ENCODE measurements around the gene PRPSAP1. TPM values are rescaled to one million over a fixed set of nuclear protein-coding genes. Genes with fewer than 3 reads are reported as not detected.

PRPSAP1 gene
- total and polyA plus RNA-seq, 2 of the 8 experiments (the other 6 are each of a cell fraction or from before 2014, with no cell fraction given) = 32.0 to 54.2 TPM

DNA sequence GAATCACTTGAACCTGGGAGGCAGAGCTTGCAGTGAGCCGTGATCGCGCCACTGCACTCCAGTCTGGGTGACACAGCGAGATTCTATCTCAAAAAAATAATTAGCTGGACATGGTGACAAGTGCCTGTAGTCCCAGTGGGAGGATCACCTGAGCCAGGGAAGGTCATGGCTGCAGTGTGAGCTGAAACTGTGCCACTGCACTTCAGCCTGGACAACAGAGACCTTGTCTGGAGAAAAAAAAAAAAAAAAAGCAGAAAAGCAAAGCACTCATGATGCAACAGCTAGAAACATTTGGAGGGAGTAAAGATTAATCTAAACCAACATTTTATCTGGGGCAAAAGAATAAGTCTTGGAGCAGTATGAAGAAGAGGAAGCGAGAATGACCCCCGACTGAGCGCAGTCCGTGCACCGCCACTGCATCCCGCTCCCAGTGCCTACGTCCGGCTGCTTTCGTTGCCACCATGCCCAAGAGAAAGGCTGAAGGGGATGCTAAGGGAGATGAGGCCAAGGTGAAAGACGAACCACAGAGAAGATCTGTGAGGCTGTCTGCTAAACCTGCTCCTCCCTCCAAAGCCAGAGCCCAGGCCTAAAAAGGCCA, 8.2 kb downstream of the PRPSAP1 start:
- Histone ChIP-seq H3K56ac (replicated peaks; ENCODE audit: insufficient read length, low read depth, low read length) (no peak overlapping the region), H2BK20ac (ENCODE audit: low read length) (no peak overlapping the region), H2BK120ac (replicated peaks; ENCODE audit: low read depth, low read length) (no peak overlapping the region), H3K14ac (ENCODE audit: insufficient read length) (no peak overlapping the region), H3K4me1 (replicated peaks in 1 of 4; ENCODE audit: control insufficient read depth in 3 of 4, insufficient read depth in 4 of 4, low read length in 3 of 4) (no peaks in the 10 kb centered on the region), H4K8ac (ENCODE audit: extremely low read depth, insufficient read depth, low read length) (no peak overlapping the region), H2BK12ac (ENCODE audit: low read depth, low read length) (no peak overlapping the region), H3K9me3 (ENCODE audit: insufficient read depth in 2 of 2, low read depth in 1 of 2, low read length in 1 of 2) (no peaks in the 10 kb centered on the region), H3K23me2 (ENCODE audit: low read depth, low read length) (no peaks in the 10 kb centered on the region), H3K79me1 (ENCODE audit: low read depth, low read length) (no peaks in the 10 kb centered on the region), H3K27me3 (replicated peaks in 1 of 4; ENCODE audit: control insufficient read depth in 3 of 4, extremely low read depth in 1 of 4, insufficient read depth in 3 of 4, low read length in 3 of 4) (no peaks in the 10 kb centered on the region), H2AFZ (ENCODE audit: low read length) (no peak overlapping the region), H4K20me1 (replicated peaks in 1 of 2; ENCODE audit: control insufficient read depth in 1 of 2, insufficient read depth in 2 of 2, low read length in 2 of 2) (peaks cover 0 to 2% of the 10 kb centered on the region in 2 experiments), H3K36me3 (ENCODE audit: control insufficient read depth in 2 of 4, insufficient read depth in 4 of 4, low read length in 3 of 4) (peaks cover 4 to 24% (median 9%) of the 10 kb centered on the region in 4 experiments; a peak in 5 of 8 replicates), H2BK15ac (ENCODE audit: low read length) (no peak overlapping the region), H3K9ac (replicated peaks in 1 of 4; ENCODE audit: extremely low read depth in 1 of 4, low read depth in 3 of 4, low read length in 3 of 4) (no peak overlapping the region), H3K79me2 (ENCODE audit: control insufficient read depth in 1 of 2, insufficient read depth in 2 of 2, low read length in 2 of 2) (peaks cover 0 to 3% of the 10 kb centered on the region in 2 experiments; a peak in 1 of 4 replicates), H2BK5ac (ENCODE audit: low read depth, low read length) (no peak overlapping the region), H4K5ac (ENCODE audit: insufficient read length, low read depth, low read length) (no peak overlapping the region), H3K4me3 (ENCODE audit: extremely low read depth in 1 of 4, insufficient read depth in 2 of 4, low read depth in 3 of 4, low read length in 4 of 4) (no peak overlapping the region), H3K4me2 (ENCODE audit: insufficient read depth in 1 of 2, low read depth in 2 of 2, low read length in 2 of 2) (no peak overlapping the region), H4K91ac (replicated peaks; ENCODE audit: insufficient read length, low read length) (no peak overlapping the region), H2AK5ac (ENCODE audit: low read depth, low read length) (no peak overlapping the region), H3K23ac (ENCODE audit: insufficient read length) (no peak overlapping the region), H3K27ac (ENCODE audit: low read depth, low read length) (no peak overlapping the region), H3K4ac (replicated peaks; ENCODE audit: insufficient read length, low read depth, low read length) (no peak overlapping the region), H3K18ac (ENCODE audit: extremely low read depth, low read length) (no peak overlapping the region)
- FAIRE-seq = no peak
- CTCF ChIA-PET (ENCODE audit: partially characterized antibody) = interaction anchor here (1.6 to 29.3 kb wide), 2 partner anchors 20 to 41 kb away, joined by 4 to 635 read pairs; partner anchors contain the start of gene SPHK1
- POLR2A ChIA-PET (ENCODE audit: partially characterized antibody) = interaction anchor here (0.8 kb wide), 1 partner anchor 9 kb away, joined by 3 read pairs; no protein-coding TSS in a partner anchor
- DNase-seq (ENCODE audit: low read depth in 1 of 2, low spot score in 2 of 2) = no peak
- WGBS, 2 experiments (ENCODE audit: extremely low coverage in 1 of 2, insufficient coverage in 1 of 2, insufficient read length in 1 of 2, insufficient replicate concordance in 2 of 2, low coverage in 1 of 2, low lambda C conversion rate in 2 of 2, missing lambda C conversion rate in 1 of 2) = 89% methylated on average over 9 of the region's 14 CpGs; no CpG with 5 or more reads in 1 of the 2 experiments
- no peak for TF ChIP-seq TCF12 (IDR thresholded peaks at IDR 0.05; ENCODE audit: low read depth, low read length)
